GM12864 (cell line): ENCODE measurements around the gene TMEM91.

ENCODE experiments used
- DNase-seq: peaks from one replicate; pipeline ENCODE4 v3.0.0-alpha.2; 2011; ENCODE audit warnings: low read depth
- H3K4me3 ChIP-seq: 2 replicates; pipeline ENCODE4 v1.5.1; 2011; ENCODE audit warnings: mild to moderate bottlenecking, low read depth, low read length, control low read depth
- CTCF ChIP-seq: IDR thresholded peaks from 2 replicates; pipeline ENCODE4 v1.5.1; 2011; ENCODE audit warnings: low read depth, mild to moderate bottlenecking, moderate library complexity, low read length, control low read depth, inconsistent platforms; ENCODE audit errors: missing control alignments

The TMEM91 gene

GRCh38 chr19:41330946-41331678 is 45.2 kb upstream of the TMEM91 start:
- H3K4me3 ChIP-seq, result no peak overlapping the region
- TF ChIP-seq CTCF, result no peak
- DNase-seq, result no peak

- TF ChIP-seq CTCF, result no peak
- H3K4me3 ChIP-seq, result no peak overlapping the region
- no peak for DNase-seq
These were observed 44.3 kb upstream of the TMEM91 start for GRCh38 chr19:41332000-41332399.

GRCh38 chr19:41332468-41332867 is 43.9 kb upstream of the TMEM91 start:
- H3K4me3 ChIP-seq, result no peak overlapping the region
- TF ChIP-seq CTCF, result no peak
- DNase-seq, result no peak

GRCh38 chr19:41334793-41335192 is 41.5 kb upstream of the TMEM91 start:
- DNase-seq, result no peak
- TF ChIP-seq CTCF, result no peak
- H3K4me3 ChIP-seq, result no peak overlapping the region

GRCh38 chr19:41335467-41335866 is 40.9 kb upstream of the TMEM91 start:
- TF ChIP-seq CTCF, result no peak
- H3K4me3 ChIP-seq, result no peak overlapping the region
- DNase-seq, result no peak

GRCh38 chr19:41339936-41340335 is 36.4 kb upstream of the TMEM91 start:
- no peak for DNase-seq

More at GRCh38 chr19:41339936-41340335, 36.4 kb upstream of the TMEM91 start:
- no peak for TF ChIP-seq CTCF
- no peak overlapping the region for H3K4me3 ChIP-seq
